IMR-90 (cell line): ENCODE data around the gene FAM193B.

Source experiments
- CHD1 ChIP-seq: IDR thresholded peaks from 2 replicates; pipeline ENCODE4 v1.6.1; 2012; ENCODE audit warnings: low read depth, low read length, improper control_type of control experiment
- ELK1 ChIP-seq: fragments of 150-350 bp; IDR thresholded peaks from 2 replicates; pipeline ENCODE4 v1.6.1; 2016; ENCODE audit warnings: low read depth, mild to moderate bottlenecking, low read length, moderate library complexity, borderline replicate concordance
- MAFK ChIP-seq: IDR thresholded peaks from 2 replicates; pipeline ENCODE4 v1.6.1; 2012; ENCODE audit warnings: low read depth, low read length, improper control_type of control experiment
- MAZ ChIP-seq: IDR thresholded peaks from 2 replicates; pipeline ENCODE4 v1.6.1; 2012; ENCODE audit warnings: low read depth, mild to moderate bottlenecking, low read length, improper control_type of control experiment, moderate library complexity, borderline replicate concordance
- MXI1 ChIP-seq: IDR thresholded peaks from 2 replicates; pipeline ENCODE4 v1.6.1; 2012; ENCODE audit warnings: low read depth, mild to moderate bottlenecking, low read length, moderate library complexity, borderline replicate concordance
- POLR2A ChIP-seq: IDR thresholded peaks from 2 replicates; pipeline ENCODE4 v1.6.1; 2012; ENCODE audit warnings: mild to moderate bottlenecking, low read depth, low read length
- RAD21 ChIP-seq: IDR thresholded peaks from 2 replicates; pipeline ENCODE4 v1.6.1; 2012; ENCODE audit warnings: low read length, improper control_type of control experiment
- RCOR1 ChIP-seq: IDR thresholded peaks from 2 replicates; pipeline ENCODE4 v1.6.1; 2012; ENCODE audit warnings: mild to moderate bottlenecking, low read length, improper control_type of control experiment; ENCODE audit not compliant: insufficient replicate concordance
- RFX5 ChIP-seq: IDR thresholded peaks from 2 replicates; pipeline ENCODE4 v1.8.0; 2012; ENCODE audit warnings: low read depth, mild to moderate bottlenecking, low read length, moderate library complexity
- TF ChIP-seq, protein P1 (sequence below): conservative IDR thresholded peaks from 2 replicates; pipeline ENCODE4 v1.5.1; 2012; ENCODE audit warnings: mild to moderate bottlenecking, low read depth, low read length, improper control_type of control experiment
- TF ChIP-seq, protein P2 (sequence below): fragments of 150-350 bp; IDR thresholded peaks from 2 replicates; pipeline ENCODE4 v1.6.1; 2017; ENCODE audit warnings: mild to moderate bottlenecking, antibody characterized with exemption, low read length, low read depth

- no peak for TF ChIP-seq ELK1
- TF ChIP-seq, protein P1, sequence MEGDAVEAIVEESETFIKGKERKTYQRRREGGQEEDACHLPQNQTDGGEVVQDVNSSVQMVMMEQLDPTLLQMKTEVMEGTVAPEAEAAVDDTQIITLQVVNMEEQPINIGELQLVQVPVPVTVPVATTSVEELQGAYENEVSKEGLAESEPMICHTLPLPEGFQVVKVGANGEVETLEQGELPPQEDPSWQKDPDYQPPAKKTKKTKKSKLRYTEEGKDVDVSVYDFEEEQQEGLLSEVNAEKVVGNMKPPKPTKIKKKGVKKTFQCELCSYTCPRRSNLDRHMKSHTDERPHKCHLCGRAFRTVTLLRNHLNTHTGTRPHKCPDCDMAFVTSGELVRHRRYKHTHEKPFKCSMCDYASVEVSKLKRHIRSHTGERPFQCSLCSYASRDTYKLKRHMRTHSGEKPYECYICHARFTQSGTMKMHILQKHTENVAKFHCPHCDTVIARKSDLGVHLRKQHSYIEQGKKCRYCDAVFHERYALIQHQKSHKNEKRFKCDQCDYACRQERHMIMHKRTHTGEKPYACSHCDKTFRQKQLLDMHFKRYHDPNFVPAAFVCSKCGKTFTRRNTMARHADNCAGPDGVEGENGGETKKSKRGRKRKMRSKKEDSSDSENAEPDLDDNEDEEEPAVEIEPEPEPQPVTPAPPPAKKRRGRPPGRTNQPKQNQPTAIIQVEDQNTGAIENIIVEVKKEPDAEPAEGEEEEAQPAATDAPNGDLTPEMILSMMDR: no peak
- TF ChIP-seq POLR2A: no peak
- no peak for TF ChIP-seq MXI1
- no peak for TF ChIP-seq RCOR1
- TF ChIP-seq, protein P2, sequence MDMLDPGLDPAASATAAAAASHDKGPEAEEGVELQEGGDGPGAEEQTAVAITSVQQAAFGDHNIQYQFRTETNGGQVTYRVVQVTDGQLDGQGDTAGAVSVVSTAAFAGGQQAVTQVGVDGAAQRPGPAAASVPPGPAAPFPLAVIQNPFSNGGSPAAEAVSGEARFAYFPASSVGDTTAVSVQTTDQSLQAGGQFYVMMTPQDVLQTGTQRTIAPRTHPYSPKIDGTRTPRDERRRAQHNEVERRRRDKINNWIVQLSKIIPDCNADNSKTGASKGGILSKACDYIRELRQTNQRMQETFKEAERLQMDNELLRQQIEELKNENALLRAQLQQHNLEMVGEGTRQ: no peak
- TF ChIP-seq RFX5: no peak
- TF ChIP-seq RAD21: no peak
- no peak for TF ChIP-seq CHD1
- no peak for TF ChIP-seq MAFK
- no peak for TF ChIP-seq MAZ
Measured at GRCh38 chr5:177519463-177520235, 34.7 kb downstream of the FAM193B start.
